Measurements from ENCODE around the gene LYPLA2. TPM values are rescaled to one million over a fixed set of nuclear protein-coding genes. Genes with fewer than 3 reads are reported as not detected.

Gene LYPLA2
- total RNA-seq (10 to 100 TPM; 44.0 to 91.3 (median 54.2) TPM), polyA plus RNA-seq (10 to 100 TPM; 26.0 to 55.1 (median 48.5) TPM)
- long read RNA-seq, donor 1, transcript LYPLA2-205 (10 exons, 1,810 nt): major isoform, 41 of 41 reads
- long read RNA-seq, donor 1, partial matches to known transcripts: 0 of 41 reads
- long read RNA-seq, donor 1, other reads (novel, unspliced or antisense): 0 of 41 reads
- long read RNA-seq, donor 2, transcript LYPLA2-205 (10 exons, 1,810 nt): major isoform, 29 of 31 reads
- long read RNA-seq, donor 2, partial matches to known transcripts: 0 of 31 reads
- long read RNA-seq, donor 2, other reads (novel, unspliced or antisense): 0 of 31 reads
- long read RNA-seq, donor 3, transcript LYPLA2-205 (10 exons, 1,810 nt): major isoform, 20 of 42 reads
- long read RNA-seq, donor 3, partial matches to known transcripts: 16 of 42 reads
- long read RNA-seq, donor 3, other reads (novel, unspliced or antisense): 5 of 42 reads
- long read RNA-seq, donor 4, transcript LYPLA2-205 (10 exons, 1,810 nt): major isoform, 27 of 31 reads
- long read RNA-seq, donor 4, partial matches to known transcripts: 0 of 31 reads
- long read RNA-seq, donor 4, other reads (novel, unspliced or antisense): 4 of 31 reads
- long read RNA-seq, donor 5, transcript LYPLA2-205 (10 exons, 1,810 nt): major isoform, 87 of 116 reads
- long read RNA-seq, donor 5, partial matches to known transcripts: 15 of 116 reads
- long read RNA-seq, donor 5, other reads (novel, unspliced or antisense): 12 of 116 reads
- long read RNA-seq, donor 6, transcript LYPLA2-205 (10 exons, 1,810 nt): major isoform, 20 of 24 reads
- long read RNA-seq, donor 6, partial matches to known transcripts: 1 of 24 reads
- long read RNA-seq, donor 6, other reads (novel, unspliced or antisense): 3 of 24 reads
- long read RNA-seq, donor 7, transcript LYPLA2-205 (10 exons, 1,810 nt): major isoform, 17 of 18 reads
- long read RNA-seq, donor 7, partial matches to known transcripts: 0 of 18 reads
- long read RNA-seq, donor 7, other reads (novel, unspliced or antisense): 0 of 18 reads
- long read RNA-seq, donor 8, transcript LYPLA2-205 (10 exons, 1,810 nt): major isoform, 54 of 59 reads
- long read RNA-seq, donor 8, partial matches to known transcripts: 0 of 59 reads
- long read RNA-seq, donor 8, other reads (novel, unspliced or antisense): 5 of 59 reads
- long read RNA-seq, donor 9, transcript LYPLA2-205 (10 exons, 1,810 nt): major isoform, 28 of 28 reads
- long read RNA-seq, donor 9, partial matches to known transcripts: 0 of 28 reads
- long read RNA-seq, donor 9, other reads (novel, unspliced or antisense): 0 of 28 reads
- long read RNA-seq, donor 10, transcript LYPLA2-205 (10 exons, 1,810 nt): major isoform, 21 of 21 reads
- long read RNA-seq, donor 10, partial matches to known transcripts: 0 of 21 reads
- long read RNA-seq, donor 10, other reads (novel, unspliced or antisense): 0 of 21 reads

DNA sequence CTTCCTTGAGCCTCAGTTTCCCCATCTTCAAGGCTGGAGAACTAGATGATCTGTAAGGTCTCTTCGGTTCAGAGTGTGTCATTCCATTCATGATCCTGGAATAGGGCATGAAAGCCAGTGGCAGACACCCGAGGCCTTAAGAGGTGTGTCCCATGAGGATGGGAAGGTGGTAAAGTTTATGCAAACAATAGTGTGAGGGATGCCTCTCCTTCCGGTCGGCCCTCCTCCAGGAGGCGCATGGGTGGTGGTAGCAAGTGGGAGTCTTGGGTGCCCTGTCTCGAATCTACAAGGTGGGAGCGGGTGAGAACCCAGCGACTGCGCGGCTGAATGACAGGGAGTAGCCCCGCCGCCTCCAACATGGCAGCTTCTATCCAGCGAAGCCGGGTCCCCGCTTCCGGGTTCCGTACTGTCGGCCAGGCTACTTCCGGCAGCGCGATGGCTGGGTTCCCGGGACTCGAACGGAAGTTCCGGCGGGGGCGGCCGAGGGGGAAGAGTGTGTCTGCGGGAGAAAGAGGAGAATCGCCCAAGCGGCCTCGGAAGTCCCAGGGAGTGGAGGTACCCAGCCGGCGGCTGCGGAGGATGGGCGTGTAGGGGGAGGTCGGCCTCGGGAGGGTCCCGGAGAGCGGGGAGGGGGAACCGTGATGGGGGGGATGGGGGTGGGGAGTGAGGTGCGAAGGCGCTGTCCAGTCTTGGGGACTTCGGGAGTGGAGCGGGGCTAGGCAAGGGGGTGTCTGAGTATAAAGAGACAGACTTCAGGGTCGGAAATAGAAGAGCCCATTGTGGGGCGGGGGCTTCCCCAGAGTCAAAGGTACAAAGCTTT is at the start of gene LYPLA2:
Gene LYPLA2, plus strand, starts transcription at position 450 of the 820 bp plus-strand sequence. CDS start 1,538 bp downstream, outside the sequence.
- TF ChIP-seq CTCF (IDR thresholded peaks at IDR 0.05) (no peak), POLR2A (IDR thresholded peaks at IDR 0.05) (peak in 1 of 2 donors; percentile 63)
- Histone ChIP-seq H3K9me3 (replicated peaks in 1 of 3) (no peaks in the 10 kb centered on the region), H3K36me3 (replicated peaks in 1 of 2) (peaks cover 0 to 50% of the 10 kb centered on the region in 2 donors), H3K4me1 (replicated peaks in 1 of 2) (peaks cover 17 to 21% of the 10 kb centered on the region in 2 donors), H3K4me3 (peak within 1 kb of the TSS in 3 of 4 donors; percentile 60 to 92 (median 70)), H3K27me3 (no peaks in the 10 kb centered on the region), H3K27ac (peak within 1 kb of the TSS; percentile 53 to 81 (median 75))
- WGBS, 4 donors: 1 to 2% (median 1%) methylated on average over 38 to 47 of the region's 47 CpGs
- DNase-seq: peak; percentile 91 to 97 (median 95)
- intact Hi-C loops (cut with DNase I): no loop called here

DNA sequence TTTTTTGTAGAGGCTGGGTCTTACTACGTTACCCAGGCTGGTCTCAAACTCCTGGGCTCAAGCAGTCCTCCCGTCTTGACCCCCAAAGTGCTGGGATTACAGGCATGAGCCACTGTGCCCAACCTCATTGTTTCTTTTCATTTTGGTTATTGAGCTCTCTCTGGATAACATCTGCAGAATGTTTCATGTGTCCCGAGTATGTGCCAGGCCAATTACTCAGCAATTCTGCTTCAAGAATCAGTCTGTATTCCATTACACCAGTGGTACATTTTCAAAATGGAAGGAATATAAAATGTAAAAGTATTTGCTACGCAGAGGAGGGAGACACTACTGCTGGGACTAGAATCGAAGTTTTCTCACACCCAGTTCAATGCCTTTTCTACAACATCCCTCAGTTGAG is 49.3 kb upstream of the LYPLA2 start:
- no peak for TF ChIP-seq POLR2A (IDR thresholded peaks at IDR 0.05)
- TF ChIP-seq CTCF (IDR thresholded peaks at IDR 0.05): no peak
- Histone ChIP-seq H3K4me3 (no peak overlapping the region), H3K4me1 (replicated peaks in 1 of 2) (peaks cover 11 to 13% of the 10 kb centered on the region in 2 donors), H3K9me3 (replicated peaks in 1 of 3) (no peaks in the 10 kb centered on the region), H3K36me3 (replicated peaks in 1 of 2) (no peaks in the 10 kb centered on the region), H3K27ac (no peak overlapping the region), H3K27me3 (no peaks in the 10 kb centered on the region)
- intact Hi-C loops (cut with DNase I): loop anchor here in 1 of 2 donors (5.0 kb wide), 1 partner anchor 49 kb away; the partner anchor contains the start of gene RPL11
- DNase-seq: peak in 1 of 7 donors; percentile 3
- 80 to 87% (median 86%) methylated on average over 5 of the region's 5 CpGs for WGBS, 4 donors

GRCh38 chr1:23742670-23743286 is 48.2 kb upstream of the LYPLA2 start:
- Histone ChIP-seq H3K4me1 (replicated peaks in 1 of 2) (peaks cover 11 to 24% of the 10 kb centered on the region in 2 donors), H3K9me3 (replicated peaks in 1 of 3) (no peaks in the 10 kb centered on the region), H3K27ac (peak overlapping the region; percentile 25 to 94 (median 84)), H3K27me3 (no peaks in the 10 kb centered on the region), H3K36me3 (replicated peaks in 1 of 2) (no peaks in the 10 kb centered on the region), H3K4me3 (peak overlapping the region; percentile 60 to 78 (median 70))
- WGBS, 4 donors: 9 to 31% (median 11%) methylated on average over 8 to 28 of the region's 28 CpGs
- TF ChIP-seq POLR2A (IDR thresholded peaks at IDR 0.05) (no peak), CTCF (IDR thresholded peaks at IDR 0.05) (no peak)
- intact Hi-C loops (cut with DNase I): loop anchor here in 1 of 2 donors (5.0 kb wide), 1 partner anchor 50 kb away; the partner anchor contains the start of gene RPL11
- peak in 5 of 7 donors; percentile 23 to 41 (median 36) for DNase-seq
